Right ventricle myocardium superior (tissue), 1 donor: ENCODE results near the gene SLC35C1. TPM values are rescaled to one million over a fixed set of nuclear protein-coding genes. Genes with fewer than 3 reads are reported as not detected.
A peak's percentile ranks its signal among the peaks of the same experiment; 100 is the strongest.
"Not testable (repeated sequence)": the region's sequence is repeated elsewhere in the genome, so short reads cannot be mapped to it uniquely, and the experiment has no call there.

ENCODE experiments used
- ATAC-seq: fragments of 200-7000 bp; cut with Tn5 transposase; one replicate; pipeline ENCODE4 v1.9.1; 2020; ENCODE audit warnings: mild to moderate bottlenecking; ENCODE audit not compliant: poor library complexity
- DNase-seq: peaks from one replicate; pipeline ENCODE4 v3.0.0-alpha.2; 2020
- intact Hi-C: fragments of 100-400 bp; cut with DNase I; formaldehyde crosslinking; loops from one replicate; pipeline ENCODE4 v1.11.2; 2022
- total RNA-seq: library from RNA; stranded (reverse); fragmentation: NEBNext Ultra II Directional; extraction: Animal tissue kit (Norgen Biotek cat#: 25700); gene quantifications from one replicate; pipeline ENCODE4 v1.2.1, GENCODE V29; 2021
- donor health status: DM: no; HTN: yes; CAD: no; lungs with severe emphysema.

SLC35C1 gene
- total RNA-seq, 1 donor from 2014 or later: 5.8 TPM

DNA sequence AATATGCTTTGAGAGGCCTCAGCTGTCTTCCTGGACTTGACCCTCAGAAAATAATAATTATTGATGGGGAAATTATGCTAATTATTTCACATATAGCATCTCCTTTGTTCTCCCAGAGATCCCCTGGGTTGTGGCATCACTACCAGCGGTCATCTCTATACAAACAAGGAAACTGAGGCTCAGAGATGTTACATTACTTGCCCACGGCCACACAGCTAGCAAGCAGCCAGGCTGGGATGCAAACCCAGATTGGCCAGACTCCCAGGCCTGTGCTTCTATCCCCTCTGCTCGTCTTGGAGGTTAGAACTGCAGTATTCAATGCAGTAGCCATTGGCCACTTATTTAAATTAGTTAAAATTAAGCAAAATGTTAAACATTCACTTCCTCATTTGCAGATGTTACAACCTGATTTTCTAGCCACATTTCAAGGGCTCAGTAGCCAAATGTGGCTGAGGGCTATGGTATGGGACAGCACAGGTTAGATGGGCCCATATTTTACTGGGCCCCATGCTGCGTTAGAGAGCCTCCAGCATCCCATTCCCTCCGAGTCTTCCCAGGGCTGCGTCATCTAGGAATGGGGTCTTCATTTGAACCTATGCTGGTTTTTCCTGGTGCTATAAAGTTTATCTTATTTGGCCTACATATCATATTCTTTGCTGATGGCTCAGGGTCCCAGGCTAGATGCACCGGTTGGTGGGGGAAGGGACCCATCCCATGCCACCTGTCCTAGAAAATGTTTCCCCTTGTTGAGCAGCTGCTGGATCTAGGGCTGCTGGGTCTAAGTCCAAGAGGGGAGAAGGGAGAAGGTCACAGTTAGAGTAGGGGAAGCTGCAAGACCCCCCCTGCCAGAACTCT lies 2.2 kb downstream of the SLC35C1 start:
- intact Hi-C loops: no loop called here
- ATAC-seq (no peak), DNase-seq (no peak)

GRCh38 chr11:45807792-45808238 lies 2.9 kb downstream of the SLC35C1 start:
- ATAC-seq (no peak), DNase-seq (no peak)
- intact Hi-C loops: no loop called here

DNA sequence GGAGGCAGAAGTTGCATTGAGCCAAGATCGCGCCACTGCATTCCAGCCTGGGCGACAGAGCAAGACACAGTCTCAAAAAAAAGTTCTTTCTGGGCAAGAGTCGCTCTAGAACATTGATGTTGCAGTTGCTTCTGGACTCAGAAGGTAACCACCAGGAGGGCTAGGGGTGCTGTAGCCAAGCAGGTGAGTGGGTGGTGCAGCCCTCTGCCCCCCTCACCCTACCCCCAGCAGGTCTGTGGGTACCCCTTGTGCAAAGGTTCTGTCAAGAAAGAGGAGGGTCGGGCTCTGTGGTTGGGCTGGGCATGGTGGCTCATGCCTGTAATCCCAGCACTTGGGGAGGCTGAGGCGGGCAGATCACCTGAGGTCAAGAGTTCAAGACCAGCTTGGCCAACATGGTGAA lies 3.5 kb downstream of the SLC35C1 start:
- ATAC-seq, DNase-seq, intact Hi-C loops: not testable (repeated sequence)

DNA sequence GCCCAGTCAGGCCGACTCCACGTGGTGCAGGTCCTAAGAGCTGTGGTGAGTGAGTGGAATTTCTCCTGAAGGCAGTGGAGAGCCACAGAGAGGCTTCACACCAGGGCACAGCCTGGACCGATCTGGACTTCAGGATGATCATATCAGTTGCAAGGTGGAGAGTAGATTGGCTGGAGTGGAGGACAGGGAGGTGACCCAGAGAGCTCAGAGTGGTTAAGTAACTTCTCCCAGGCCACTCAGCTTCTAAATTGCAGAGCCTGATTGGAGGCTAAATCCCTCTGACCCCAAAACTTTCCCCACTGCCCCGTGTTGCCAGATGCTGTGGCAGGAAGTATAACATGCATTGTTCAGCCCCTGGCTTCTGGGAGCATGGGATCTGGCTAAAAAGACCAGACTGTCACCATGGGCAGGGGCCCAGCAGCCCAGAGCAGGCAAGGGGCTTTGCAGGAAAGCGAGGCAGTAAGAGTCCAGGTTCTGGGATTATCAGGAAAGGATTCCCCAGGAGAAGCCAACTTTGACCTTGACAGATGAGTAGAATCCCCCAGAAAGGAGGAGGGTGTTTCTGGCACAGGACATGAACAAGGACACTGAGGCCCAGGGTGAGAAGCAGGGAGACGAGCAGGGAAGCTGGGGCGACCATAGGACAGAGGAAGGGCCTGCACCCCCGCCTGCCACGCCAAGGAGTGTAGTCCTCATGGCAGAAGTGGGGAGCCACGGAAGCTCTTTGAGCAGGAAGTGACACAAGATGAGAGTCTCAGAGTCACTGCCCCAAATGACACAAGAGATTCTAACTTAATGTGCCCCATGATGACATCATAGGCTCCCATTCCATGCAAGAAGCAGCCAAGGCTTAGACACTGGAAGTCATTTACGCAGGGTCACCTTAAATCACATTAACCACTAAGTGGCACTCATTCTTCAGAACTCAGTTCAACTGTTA lies 4.8 kb downstream of the SLC35C1 start:
- DNase-seq: no peak
- no peak for ATAC-seq
- intact Hi-C loops: no loop called here

- ATAC-seq (no peak), DNase-seq (no peak)
- intact Hi-C loops: no loop called here
Observed at GRCh38 chr11:45810431-45811108, 5.6 kb downstream of the SLC35C1 start.

DNA sequence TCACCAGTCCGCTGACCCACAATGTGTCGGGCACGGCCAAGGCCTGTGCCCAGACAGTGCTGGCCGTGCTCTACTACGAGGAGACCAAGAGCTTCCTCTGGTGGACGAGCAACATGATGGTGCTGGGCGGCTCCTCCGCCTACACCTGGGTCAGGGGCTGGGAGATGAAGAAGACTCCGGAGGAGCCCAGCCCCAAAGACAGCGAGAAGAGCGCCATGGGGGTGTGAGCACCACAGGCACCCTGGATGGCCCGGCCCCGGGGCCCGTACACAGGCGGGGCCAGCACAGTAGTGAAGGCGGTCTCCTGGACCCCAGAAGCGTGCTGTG lies 6.1 kb downstream of the SLC35C1 start:
- ATAC-seq: no peak
- intact Hi-C loops: no loop called here

DNA sequence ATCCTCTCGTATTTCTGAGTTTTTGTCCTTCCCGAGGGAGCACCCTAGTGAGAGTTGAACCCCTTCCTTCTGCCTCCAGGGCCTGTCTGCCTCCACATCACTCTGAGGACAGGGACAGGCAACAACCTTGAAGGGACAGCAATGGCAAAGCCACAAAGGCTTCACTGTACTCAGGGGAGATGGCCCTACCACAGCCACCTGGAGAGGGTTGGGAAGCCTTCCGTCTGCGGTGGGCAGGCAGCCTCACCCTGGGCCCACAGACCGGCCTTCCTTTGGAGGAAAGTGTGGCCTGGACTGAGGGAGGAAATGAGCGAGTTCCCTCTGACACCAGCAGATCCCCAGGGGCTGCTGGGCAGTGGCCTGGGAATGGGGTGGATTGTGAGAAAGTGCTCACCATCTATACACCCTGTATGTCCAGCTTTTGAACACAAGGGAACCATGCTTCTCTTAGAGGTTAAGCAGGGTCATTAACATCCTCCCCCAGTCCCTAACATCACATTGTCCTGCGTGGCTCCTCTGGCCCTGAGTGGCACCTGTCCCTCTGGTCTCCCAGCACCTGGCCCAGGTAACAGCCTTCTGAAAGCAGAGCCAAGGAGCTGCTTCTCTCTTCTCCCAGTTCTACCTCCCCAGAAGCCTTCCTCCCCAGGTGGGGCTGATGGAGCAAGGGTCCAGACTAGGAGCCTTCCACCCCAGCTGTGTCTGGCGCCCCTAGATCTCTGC lies 6.8 kb downstream of the SLC35C1 start:
- no peak for ATAC-seq
- DNase-seq: no peak
- intact Hi-C loops: no loop called here

More for the DNA sequence above, 6.1 kb downstream of the SLC35C1 start:
- DNase-seq: no peak

DNA sequence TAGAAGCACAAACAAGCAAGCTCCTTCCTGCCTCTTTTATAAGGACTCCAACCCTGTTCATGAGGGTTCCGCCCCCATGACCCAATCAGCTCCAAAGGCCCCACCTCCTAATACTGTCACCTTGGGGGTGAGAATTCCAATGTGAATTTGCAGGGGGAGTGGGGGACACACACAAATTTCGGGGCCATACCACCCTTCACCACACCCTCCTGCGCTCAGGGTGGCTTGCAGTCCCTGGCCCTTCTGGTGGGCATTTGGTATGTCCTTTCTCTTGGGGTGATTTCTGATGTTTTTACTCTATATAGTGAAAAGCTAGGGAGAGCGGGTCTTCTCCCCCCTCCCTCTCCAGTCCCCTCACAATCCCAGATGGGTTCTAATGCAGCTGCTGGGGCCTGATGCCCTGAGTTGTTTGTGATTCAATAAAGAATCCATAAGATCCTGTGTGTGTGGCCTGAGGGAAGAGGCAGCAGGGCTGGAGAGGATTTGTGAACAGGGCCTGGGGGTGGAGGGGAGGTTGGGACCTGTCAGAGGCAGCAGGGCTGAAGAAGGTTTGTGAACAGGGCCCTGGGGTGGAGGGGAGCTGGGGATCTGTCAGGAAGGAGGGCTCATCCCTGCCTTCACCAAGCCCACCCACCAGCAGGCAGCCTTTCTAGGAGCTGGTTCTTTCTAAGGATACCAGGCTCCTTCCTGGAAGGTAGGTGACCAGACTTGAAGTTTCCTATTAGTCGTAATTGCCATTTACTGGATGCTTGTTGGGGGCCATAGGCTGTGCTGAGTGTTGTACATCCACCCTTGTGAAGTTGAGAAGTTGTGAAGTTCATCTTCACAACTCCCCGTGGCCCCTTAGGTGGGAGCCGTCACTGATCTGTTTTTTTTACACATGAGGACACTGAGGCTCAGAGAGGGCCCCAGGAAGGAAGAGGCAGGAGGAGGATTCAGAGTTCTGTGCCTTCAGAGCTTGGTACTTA lies 7.9 kb downstream of the SLC35C1 start:
- intact Hi-C loops: no loop called here
- ATAC-seq: no peak
- DNase-seq: no peak

DNA sequence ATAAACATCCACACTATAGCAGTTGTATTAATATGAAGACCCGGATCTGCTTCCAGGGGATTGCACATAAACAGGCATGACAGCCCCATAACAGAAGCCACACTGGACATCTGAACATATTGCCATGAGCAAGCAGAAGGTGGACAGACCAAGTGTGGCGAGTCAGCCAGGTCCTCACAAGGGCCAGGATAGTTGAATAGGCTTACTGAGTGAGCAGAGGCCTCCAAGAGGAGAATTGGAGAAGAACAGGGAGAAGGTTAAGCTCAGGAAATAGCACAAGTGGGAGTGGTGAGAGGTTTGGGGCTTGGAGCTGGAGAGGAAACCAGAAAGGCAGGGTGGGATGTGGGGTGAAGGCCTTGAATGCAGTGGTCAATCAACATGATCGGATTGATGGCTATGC lies 10.8 kb downstream of the SLC35C1 start:
- DNase-seq (no peak), ATAC-seq (no peak)
- intact Hi-C loops: no loop called here

GRCh38 chr11:45816614-45817013 lies 11.7 kb downstream of the SLC35C1 start:
- ATAC-seq (peak; percentile 45), DNase-seq (no peak)
- intact Hi-C loops: no loop called here

DNA sequence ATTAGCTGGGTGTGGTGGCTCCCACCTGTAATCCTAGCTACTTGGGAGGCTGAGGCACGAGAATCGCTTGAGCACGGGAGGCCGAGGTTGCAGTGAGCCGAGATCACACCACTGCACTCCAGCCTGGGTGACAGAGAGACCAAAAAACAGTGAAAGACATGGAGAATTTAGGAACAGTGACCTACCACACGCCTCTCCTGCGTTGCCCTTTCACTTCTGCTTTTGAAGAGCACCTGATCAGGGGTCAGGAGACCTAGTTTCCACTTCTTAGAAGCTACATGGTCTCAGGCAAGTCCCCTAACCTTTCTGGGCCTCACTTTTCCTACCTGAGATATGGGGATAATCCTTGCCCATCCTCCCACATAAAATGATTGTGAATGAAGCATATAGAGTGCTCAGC lies 12.2 kb downstream of the SLC35C1 start:
- intact Hi-C loops: no loop called here
- ATAC-seq (no peak), DNase-seq (no peak)

GRCh38 chr11:45818961-45819605 lies 14.1 kb downstream of the SLC35C1 start:
- ATAC-seq: no peak
- intact Hi-C loops: no loop called here
- no peak for DNase-seq

GRCh38 chr11:45820211-45820857 lies 15.4 kb downstream of the SLC35C1 start:
- ATAC-seq: no peak
- intact Hi-C loops: no loop called here
- no peak for DNase-seq

DNA sequence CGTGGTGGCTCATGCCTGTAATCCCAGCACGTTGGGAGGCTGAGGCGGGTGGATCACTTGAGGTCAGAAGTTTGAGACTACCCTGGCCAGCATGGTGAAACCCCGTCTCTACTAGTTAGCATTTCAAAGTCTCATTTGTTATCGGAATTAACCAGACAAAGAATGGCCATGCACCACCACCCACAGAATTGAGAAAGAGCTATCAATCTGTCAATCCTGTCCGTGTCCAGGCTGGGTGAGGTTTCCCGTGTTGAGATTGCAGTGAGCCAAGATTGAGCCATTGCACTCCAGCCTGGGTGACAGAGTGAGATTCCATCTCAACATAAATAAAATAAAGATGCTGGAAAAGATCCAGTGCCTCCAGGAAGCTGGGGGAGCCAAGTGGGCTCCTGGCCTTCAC lies 21.5 kb downstream of the SLC35C1 start:
- ATAC-seq, DNase-seq, intact Hi-C loops: not testable (repeated sequence)

GRCh38 chr11:45827123-45827522 lies 22.2 kb downstream of the SLC35C1 start:
- intact Hi-C loops: no loop called here
- ATAC-seq (no peak), DNase-seq (no peak)

DNA sequence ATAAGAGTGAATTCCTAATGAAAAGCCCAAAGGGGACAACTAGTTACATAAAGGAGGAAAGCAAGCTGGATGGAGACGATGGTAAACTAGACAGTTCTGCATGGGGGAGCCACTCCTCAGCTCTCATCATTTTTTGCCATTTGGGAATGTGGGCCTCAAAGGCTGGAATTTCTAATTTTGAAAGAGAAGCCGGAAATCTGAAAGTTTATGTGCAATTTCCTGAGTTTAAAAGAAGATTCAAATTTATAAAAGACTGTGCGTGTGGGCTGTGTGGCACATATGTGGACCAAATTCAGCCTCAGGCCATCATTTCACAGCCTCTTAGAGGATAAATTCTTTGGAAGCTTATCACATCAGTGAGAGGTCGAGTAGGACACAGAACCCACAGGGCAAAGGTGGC lies 24.0 kb downstream of the SLC35C1 start:
- DNase-seq: no peak
- no peak for ATAC-seq

DNA sequence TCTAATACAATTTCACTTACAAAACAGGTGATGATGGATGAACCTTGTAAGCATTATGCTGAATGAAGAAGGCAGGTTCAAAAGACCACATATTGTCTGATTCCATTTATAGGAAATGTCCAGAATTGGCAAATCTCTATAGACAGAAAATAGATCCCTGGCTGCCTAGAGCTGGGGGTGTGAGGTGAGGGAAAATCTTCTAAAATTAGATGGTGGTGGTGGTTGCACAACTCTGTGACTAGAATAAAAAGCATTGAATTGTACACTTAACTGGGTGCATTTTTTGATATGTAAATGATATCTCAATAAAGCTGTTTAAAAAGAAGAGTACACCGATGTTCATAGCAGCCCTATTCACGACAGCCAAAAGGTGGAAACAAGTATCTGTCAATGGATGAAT lies 25.6 kb downstream of the SLC35C1 start:
- ATAC-seq (peak; percentile 56), DNase-seq (no peak)
- intact Hi-C loops: no loop called here

More for the DNA sequence above, 24.0 kb downstream of the SLC35C1 start:
- intact Hi-C loops: no loop called here
